Mesenchymal stem cell (in vitro differentiated cells and primary cell): ENCODE measurements around the gene FAM168B.

ENCODE experiments used
- DNase-seq: peaks from one replicate; pipeline ENCODE4 v3.0.0-alpha.2; 2013
- H2AFZ ChIP-seq: one replicate; pipeline ENCODE4 v1.6.1; 2013; ENCODE audit warnings: low read depth, mild to moderate bottlenecking, control low read depth, inconsistent platforms, low read length, moderate library complexity
- H2AK5ac ChIP-seq: 2 replicates; pipeline ENCODE4 v1.6.1; 2013; ENCODE audit warnings: low read length, moderate library complexity, mild to moderate bottlenecking, inconsistent platforms; ENCODE audit not compliant: severe bottlenecking
- H2BK120ac ChIP-seq: one replicate; pipeline ENCODE4 v1.6.1; 2013; ENCODE audit warnings: low read depth, mild to moderate bottlenecking, inconsistent platforms, low read length, moderate library complexity
- H2BK12ac ChIP-seq, 2 experiments: one replicate each; pipeline ENCODE4 v1.6.1; 2013; ENCODE audit warnings: inconsistent platforms in 2 of 2, low read length in 2 of 2, mild to moderate bottlenecking in 2 of 2, moderate library complexity in 2 of 2, control low read depth in 1 of 2
- H2BK15ac ChIP-seq: one replicate; pipeline ENCODE4 v1.6.1; 2013; ENCODE audit warnings: mild to moderate bottlenecking, low read depth, inconsistent platforms; ENCODE audit not compliant: poor library complexity, severe bottlenecking
- H2BK5ac ChIP-seq: 2 replicates; pipeline ENCODE4 v1.6.1; 2013; ENCODE audit warnings: low read depth, mild to moderate bottlenecking, low read length, control low read depth, inconsistent platforms; ENCODE audit not compliant: poor library complexity, severe bottlenecking
- H3K14ac ChIP-seq, 2 experiments: one replicate each; pipeline ENCODE4 v1.6.1; 2013; ENCODE audit warnings: inconsistent platforms in 2 of 2, low read length in 2 of 2, control low read depth in 1 of 2, mild to moderate bottlenecking in 1 of 2, moderate library complexity in 1 of 2
- H3K18ac ChIP-seq, 2 experiments: one replicate each; pipeline ENCODE4 v1.6.1; 2013; ENCODE audit warnings: inconsistent platforms in 2 of 2, low read length in 2 of 2, control low read depth in 1 of 2, low read depth in 1 of 2, mild to moderate bottlenecking in 1 of 2
- H3K23ac ChIP-seq, 2 experiments: one replicate each; pipeline ENCODE4 v1.6.1; 2013; ENCODE audit warnings: inconsistent platforms in 2 of 2, low read length in 2 of 2, mild to moderate bottlenecking in 2 of 2, moderate library complexity in 2 of 2, control low read depth in 1 of 2
- H3K27ac ChIP-seq: 2 replicates; pipeline ENCODE4 v1.5.1; 2013; ENCODE audit warnings: mild to moderate bottlenecking, moderate library complexity, low read length, control low read depth, inconsistent platforms; ENCODE audit not compliant: poor library complexity, severe bottlenecking
- H3K27me3 ChIP-seq, 2 experiments: 2 replicates each; pipeline versions ENCODE4 v1.6.1 to v1.7.0; 2013; ENCODE audit warnings: low read length in 2 of 2, mild to moderate bottlenecking in 2 of 2, moderate library complexity in 2 of 2, control low read depth in 1 of 2, inconsistent platforms in 1 of 2; ENCODE audit not compliant: control insufficient read depth in 1 of 2, insufficient read depth in 1 of 2
- H3K36me3 ChIP-seq, 2 experiments: 2 replicates each; pipeline versions ENCODE4 v1.6.1 to v1.7.0; 2013; ENCODE audit warnings: low read length in 2 of 2, control low read depth in 1 of 2, inconsistent platforms in 1 of 2, low read depth in 1 of 2, mild to moderate bottlenecking in 1 of 2; ENCODE audit not compliant: insufficient read depth in 2 of 2, control insufficient read depth in 1 of 2
- H3K4ac ChIP-seq, 2 experiments: one replicate each; pipeline ENCODE4 v1.6.1; 2013; ENCODE audit warnings: inconsistent platforms in 2 of 2, low read length in 2 of 2, mild to moderate bottlenecking in 2 of 2, moderate library complexity in 2 of 2, control low read depth in 1 of 2, low read depth in 1 of 2
- H3K4me1 ChIP-seq: 2 replicates; pipeline ENCODE4 v1.6.1; 2013; ENCODE audit warnings: low read depth, low read length, control low read depth; ENCODE audit not compliant: control insufficient read depth, insufficient read depth
- H3K4me2 ChIP-seq: 2 replicates; pipeline ENCODE4 v1.6.1; 2013; ENCODE audit warnings: low read length, mild to moderate bottlenecking, inconsistent platforms; ENCODE audit not compliant: poor library complexity, severe bottlenecking
- H3K4me3 ChIP-seq, 2 experiments: 2 replicates each; pipeline versions ENCODE4 v1.5.1 to v1.7.0; 2013; ENCODE audit warnings: low read length in 2 of 2, mild to moderate bottlenecking in 2 of 2, control low read depth in 1 of 2, low read depth in 1 of 2; ENCODE audit not compliant: insufficient read depth in 1 of 2
- H3K79me1 ChIP-seq: replicated peaks from 2 replicates; pipeline ENCODE4 v1.6.1; 2013; ENCODE audit warnings: mild to moderate bottlenecking, control low read depth, low read length, inconsistent platforms; ENCODE audit not compliant: poor library complexity, severe bottlenecking
- H3K9ac ChIP-seq: 2 replicates; pipeline ENCODE4 v1.7.0; 2013; ENCODE audit warnings: mild to moderate bottlenecking, low read length, moderate library complexity
- H3K9me3 ChIP-seq: 2 replicates; pipeline ENCODE4 v1.7.0; 2013; ENCODE audit warnings: mild to moderate bottlenecking, low read length; ENCODE audit not compliant: control insufficient read depth
- H4K8ac ChIP-seq: one replicate; pipeline ENCODE4 v1.6.1; 2013; ENCODE audit warnings: inconsistent platforms, mild to moderate bottlenecking, low read length, moderate library complexity
- H4K91ac ChIP-seq: one replicate; pipeline ENCODE4 v1.6.1; 2013; ENCODE audit warnings: mild to moderate bottlenecking, low read length, inconsistent platforms
- WGBS: methylation state at CpG from one replicate; pipeline ENCODE4 v1.1.7; 2013; ENCODE audit warnings: mixed read lengths; 5-methylcytosine and 5-hydroxymethylcytosine counted together

The FAM168B gene

DNA sequence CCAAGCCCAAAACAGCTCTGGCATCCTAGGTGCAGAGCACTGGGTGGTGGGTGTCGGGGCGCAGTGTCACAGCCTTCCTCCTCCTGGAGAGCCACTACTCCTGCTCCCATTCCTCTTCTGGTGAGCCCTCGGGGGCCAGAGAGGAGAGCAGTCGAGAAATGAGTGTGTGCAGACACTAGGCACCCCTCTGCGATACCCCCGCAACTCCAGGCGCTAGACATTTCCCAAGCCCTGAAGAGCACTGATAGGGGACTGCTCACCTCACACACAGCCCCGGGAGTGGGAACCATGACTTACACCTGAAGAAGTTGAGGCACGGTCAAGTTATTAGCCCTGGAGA lies 54.2 kb downstream of the FAM168B start:
- Histone ChIP-seq H2BK120ac (no peak overlapping the region), H3K27me3 (peaks cover under 1 to 38% of the 10 kb centered on the region in 2 experiments), H3K27ac (no peak overlapping the region), H4K8ac (no peak overlapping the region), H2BK12ac (no peak overlapping the region), H2AK5ac (no peak overlapping the region), H3K14ac (no peak overlapping the region), H3K9me3 (no peaks in the 10 kb centered on the region), H2BK15ac (no peak overlapping the region), H3K79me1 (no peaks in the 10 kb centered on the region), H3K9ac (no peak overlapping the region), H3K18ac (no peak overlapping the region), H2AFZ (no peak overlapping the region), H3K4me1 (peaks cover 20% of the 10 kb centered on the region), H3K23ac (no peak overlapping the region), H3K4ac (no peak overlapping the region), H2BK5ac (no peak overlapping the region), H3K4me2 (no peak overlapping the region), H3K4me3 (no peak overlapping the region), H3K36me3 (peaks cover 5 to 26% of the 10 kb centered on the region in 2 experiments), H4K91ac (no peak overlapping the region)
- DNase-seq = no peak
- 92% methylated on average over 9 of the region's 9 CpGs for WGBS

- H3K79me1 ChIP-seq = no peaks in the 10 kb centered on the region
- DNase-seq = no peak
- H3K4ac ChIP-seq = no peak overlapping the region
- no peak overlapping the region for H3K4me2 ChIP-seq
- WGBS = 91% methylated on average over 17 of the region's 17 CpGs
- no peak overlapping the region for H3K9ac ChIP-seq
- H2BK12ac ChIP-seq = no peak overlapping the region
- no peak overlapping the region for H4K91ac ChIP-seq
- no peaks in the 10 kb centered on the region for H3K9me3 ChIP-seq
- H2AFZ ChIP-seq = no peak overlapping the region
- H3K23ac ChIP-seq = no peak overlapping the region
- no peak overlapping the region for H2BK15ac ChIP-seq
- H3K18ac ChIP-seq = no peak overlapping the region
- peaks cover 19% of the 10 kb centered on the region for H3K4me1 ChIP-seq
- no peak overlapping the region for H2AK5ac ChIP-seq
- H3K27me3 ChIP-seq = peaks cover 6 to 44% of the 10 kb centered on the region in 2 experiments
- no peak overlapping the region for H3K27ac ChIP-seq
- H3K14ac ChIP-seq = no peak overlapping the region
- H4K8ac ChIP-seq = no peak overlapping the region
- H2BK120ac ChIP-seq = no peak overlapping the region
- peaks cover 5 to 20% of the 10 kb centered on the region in 2 experiments for H3K36me3 ChIP-seq
- no peak overlapping the region for H2BK5ac ChIP-seq
- no peak overlapping the region for H3K4me3 ChIP-seq
Observed at GRCh38 chr2:131038258-131039100, 54.8 kb downstream of the FAM168B start.

- Histone ChIP-seq H2AK5ac (no peak overlapping the region), H3K4ac (no peak overlapping the region), H2BK12ac (no peak overlapping the region), H4K91ac (no peak overlapping the region), H4K8ac (no peak overlapping the region), H3K4me3 (no peak overlapping the region), H3K14ac (no peak overlapping the region), H3K9ac (no peak overlapping the region), H2AFZ (no peak overlapping the region), H3K27ac (no peak overlapping the region), H2BK120ac (no peak overlapping the region), H3K27me3 (peaks cover 13 to 51% of the 10 kb centered on the region in 2 experiments), H3K9me3 (no peaks in the 10 kb centered on the region), H3K79me1 (no peaks in the 10 kb centered on the region), H2BK15ac (no peak overlapping the region), H2BK5ac (no peak overlapping the region), H3K18ac (no peak overlapping the region), H3K4me2 (no peak overlapping the region), H3K36me3 (peaks cover 5 to 15% of the 10 kb centered on the region in 2 experiments), H3K23ac (no peak overlapping the region), H3K4me1 (peaks cover 18% of the 10 kb centered on the region)
- no peak for DNase-seq
- 75% methylated on average over 6 of the region's 6 CpGs for WGBS
Observed at GRCh38 chr2:131037398-131038257, 55.6 kb downstream of the FAM168B start.
